Measurements from ENCODE around the gene CD63.

The CD63 gene

GRCh38 chr12:55707841-55708694 lies 20.7 kb downstream of the CD63 start, which contains the start of gene ITGA7 (continued):
- peak; percentile 42 for TF ChIP-seq ZBTB26 (tag by site-specific recombination; optimal IDR thresholded peaks at IDR 0.05)
- peak; percentile 76 for TF ChIP-seq ZNF366 (tag by site-specific recombination; conservative IDR thresholded peaks at IDR 0.05)
- TF ChIP-seq ZNF155 (tag by site-specific recombination; IDR thresholded peaks at IDR 0.05): no peak
- TF ChIP-seq ZNF112 (tag by site-specific recombination; IDR thresholded peaks at IDR 0.05): no peak
- TF ChIP-seq ZNF623 (tag by site-specific recombination; IDR thresholded peaks at IDR 0.05): no peak
- 0 out of 2 replicates have a peak, but pooled peaks have one; percentile 16 for TF ChIP-seq IKZF3 (tag by site-specific recombination; IDR thresholded peaks at IDR 0.05)
- no peak for TF ChIP-seq MZF1 (tag by site-specific recombination; IDR thresholded peaks at IDR 0.05; ENCODE audit: borderline replicate concordance)
- no peak for TF ChIP-seq ZBTB7A (tag by site-specific recombination; IDR thresholded peaks at IDR 0.05; ENCODE audit: low read depth)
- no peak for TF ChIP-seq ZNF362 (tag by site-specific recombination; IDR thresholded peaks at IDR 0.05)
- TF ChIP-seq ZSCAN5A (tag by site-specific recombination; IDR thresholded peaks at IDR 0.05): no peak
- 0 out of 2 replicates have a peak, but pooled peaks have one; percentile 31 for TF ChIP-seq ZNF600 (tag by site-specific recombination; IDR thresholded peaks at IDR 0.05)
- 0 out of 2 replicates have a peak, but pooled peaks have one; percentile 34 for TF ChIP-seq KLF8 (tag by site-specific recombination; IDR thresholded peaks at IDR 0.05)
- peak; percentile 26; the same call in 1 of the 2 replicates for TF ChIP-seq KLF1 (tag by site-specific recombination; IDR thresholded peaks at IDR 0.05)
- TF ChIP-seq ZNF23 (tag by site-specific recombination; IDR thresholded peaks at IDR 0.05; ENCODE audit: borderline replicate concordance): no peak
- TF ChIP-seq ZNF580 (tag by site-specific recombination; IDR thresholded peaks at IDR 0.05): no peak
- TF ChIP-seq ZNF514 (tag by site-specific recombination; IDR thresholded peaks at IDR 0.05): no peak
- no peak for TF ChIP-seq ZNF792 (tag by site-specific recombination; IDR thresholded peaks at IDR 0.05)
- TF ChIP-seq ZNF335 (tag by site-specific recombination; conservative IDR thresholded peaks at IDR 0.05): no peak
- TF ChIP-seq SP2 (tag by site-specific recombination; IDR thresholded peaks at IDR 0.05): peak; percentile 80
- TF ChIP-seq ZEB2 (tag by site-specific recombination; IDR thresholded peaks at IDR 0.05): no peak
- no peak for TF ChIP-seq ZNF394 (tag by site-specific recombination; IDR thresholded peaks at IDR 0.05; ENCODE audit: borderline replicate concordance)
- TF ChIP-seq PRDM10 (tag by site-specific recombination; IDR thresholded peaks at IDR 0.05): peak; percentile 99
- TF ChIP-seq ZNF791 (tag by site-specific recombination; IDR thresholded peaks at IDR 0.05): no peak
- TF ChIP-seq ZFP37 (tag by site-specific recombination; IDR thresholded peaks at IDR 0.05): no peak
- no peak for TF ChIP-seq ZNF350 (tag by site-specific recombination; IDR thresholded peaks at IDR 0.05)
- TF ChIP-seq ZBTB6 (tag by site-specific recombination; IDR thresholded peaks at IDR 0.05): peak; percentile 47; the same call in 1 of the 2 replicates
- no peak for TF ChIP-seq HOXC10 (CRISPR knock-in tag; IDR thresholded peaks at IDR 0.05)
- TF ChIP-seq ZNF19 (tag by site-specific recombination; IDR thresholded peaks at IDR 0.05; ENCODE audit: low read depth): no peak
- TF ChIP-seq REPIN1 (tag by site-specific recombination; IDR thresholded peaks at IDR 0.05; ENCODE audit: low read depth): no peak
- TF ChIP-seq KLF10 (tag by site-specific recombination; IDR thresholded peaks at IDR 0.05): no peak
